GM12801 (cell line): ENCODE measurements around the gene NEDD4L.

Source experiments
- TF ChIP-seq, protein P1 (sequence below): IDR thresholded peaks from one replicate; pipeline ENCODE4 v1.5.1; 2011; ENCODE audit warnings: control low read depth; ENCODE audit not compliant: insufficient read length; ENCODE audit errors: extremely low read depth

NEDD4L gene

DNA sequence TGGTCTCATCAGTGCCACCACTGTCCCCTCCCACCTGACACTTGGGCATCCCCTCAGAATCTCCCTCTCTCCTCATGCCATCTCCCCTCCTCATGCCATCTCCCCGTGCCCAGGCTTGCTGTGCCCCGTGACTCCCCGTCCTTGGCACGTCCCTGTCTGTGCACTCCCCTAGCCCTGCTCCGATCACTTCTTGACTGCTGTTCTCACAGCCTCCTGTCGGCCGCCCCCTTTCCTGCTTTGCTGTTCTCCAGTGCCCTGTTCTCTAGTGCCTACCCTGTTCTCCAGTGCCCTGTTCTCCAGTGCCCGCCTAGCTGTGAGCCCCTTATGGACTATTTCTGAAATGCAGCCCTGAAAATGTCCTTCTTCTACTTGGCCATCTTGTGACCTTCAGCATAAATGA, 331.0 kb downstream of the NEDD4L start:
- TF ChIP-seq, protein P1, sequence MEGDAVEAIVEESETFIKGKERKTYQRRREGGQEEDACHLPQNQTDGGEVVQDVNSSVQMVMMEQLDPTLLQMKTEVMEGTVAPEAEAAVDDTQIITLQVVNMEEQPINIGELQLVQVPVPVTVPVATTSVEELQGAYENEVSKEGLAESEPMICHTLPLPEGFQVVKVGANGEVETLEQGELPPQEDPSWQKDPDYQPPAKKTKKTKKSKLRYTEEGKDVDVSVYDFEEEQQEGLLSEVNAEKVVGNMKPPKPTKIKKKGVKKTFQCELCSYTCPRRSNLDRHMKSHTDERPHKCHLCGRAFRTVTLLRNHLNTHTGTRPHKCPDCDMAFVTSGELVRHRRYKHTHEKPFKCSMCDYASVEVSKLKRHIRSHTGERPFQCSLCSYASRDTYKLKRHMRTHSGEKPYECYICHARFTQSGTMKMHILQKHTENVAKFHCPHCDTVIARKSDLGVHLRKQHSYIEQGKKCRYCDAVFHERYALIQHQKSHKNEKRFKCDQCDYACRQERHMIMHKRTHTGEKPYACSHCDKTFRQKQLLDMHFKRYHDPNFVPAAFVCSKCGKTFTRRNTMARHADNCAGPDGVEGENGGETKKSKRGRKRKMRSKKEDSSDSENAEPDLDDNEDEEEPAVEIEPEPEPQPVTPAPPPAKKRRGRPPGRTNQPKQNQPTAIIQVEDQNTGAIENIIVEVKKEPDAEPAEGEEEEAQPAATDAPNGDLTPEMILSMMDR, result no peak

DNA sequence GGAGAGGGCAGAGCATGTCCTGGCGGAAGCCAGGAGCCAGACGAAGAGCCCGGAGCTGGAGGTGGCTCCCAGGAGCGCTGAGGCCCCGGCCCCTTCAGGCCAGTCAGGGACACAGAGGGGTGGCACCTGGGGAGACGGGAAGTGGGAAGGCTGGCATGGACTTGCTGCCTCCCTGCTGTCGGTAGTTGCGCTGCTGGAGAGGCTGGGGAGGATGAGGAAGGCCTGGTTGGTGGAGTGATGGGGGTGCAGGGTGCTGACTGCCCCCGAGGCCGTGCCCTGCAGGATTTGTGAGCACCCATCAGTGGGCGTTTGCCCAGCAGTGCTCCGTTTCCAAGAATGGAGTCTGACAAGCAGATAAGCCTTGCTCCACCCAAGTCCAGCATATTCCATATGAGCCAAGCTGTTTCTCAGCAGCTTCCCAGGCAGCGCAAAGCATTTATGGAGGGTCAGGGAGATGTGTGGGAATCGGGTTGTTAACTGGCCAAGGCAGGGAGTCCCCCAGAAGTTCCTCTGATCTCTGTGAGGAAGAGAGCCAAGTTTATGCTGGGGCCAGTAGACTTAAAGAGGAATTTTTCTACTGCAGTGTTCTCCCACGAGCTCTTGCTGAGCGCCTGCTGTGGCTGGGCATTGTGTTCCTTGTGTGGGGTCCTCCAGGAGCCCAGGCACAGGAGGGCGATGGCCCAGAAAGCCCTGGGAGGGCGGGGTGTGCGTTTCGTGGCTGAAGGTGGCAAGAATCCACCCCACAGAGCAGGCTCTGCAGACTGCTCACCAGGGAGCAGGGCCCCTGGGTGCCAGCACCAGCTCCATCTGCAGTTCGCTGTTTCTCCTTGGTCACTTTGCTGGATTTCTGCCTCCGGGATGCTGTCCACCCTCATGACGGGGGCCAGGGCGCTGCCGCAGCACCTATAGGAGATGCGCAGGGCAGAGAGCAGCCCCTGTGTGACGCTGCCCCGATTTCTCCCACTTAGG, 334.7 kb downstream of the NEDD4L start:
- TF ChIP-seq, protein P1, result no peak

DNA sequence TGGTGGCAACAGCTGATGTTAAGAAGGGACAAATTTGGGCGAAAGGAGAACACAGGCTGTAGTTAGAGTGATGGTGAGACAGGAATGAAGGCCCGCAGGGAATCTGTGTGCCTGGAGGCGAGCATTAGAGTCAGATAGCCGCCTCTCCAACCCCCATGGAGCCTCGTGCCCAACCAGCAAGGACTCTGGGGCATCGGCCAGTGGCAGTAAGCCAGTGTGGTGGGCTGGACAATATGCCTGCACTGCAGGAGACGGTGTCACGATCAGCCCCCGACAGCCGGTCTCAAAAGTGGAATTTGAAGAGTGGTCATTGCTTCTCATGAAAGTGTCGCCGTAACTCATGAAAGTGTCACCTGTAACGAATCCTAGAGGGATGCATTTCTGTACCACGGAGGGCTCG, 335.4 kb downstream of the NEDD4L start:
- TF ChIP-seq, protein P1, result no peak

DNA sequence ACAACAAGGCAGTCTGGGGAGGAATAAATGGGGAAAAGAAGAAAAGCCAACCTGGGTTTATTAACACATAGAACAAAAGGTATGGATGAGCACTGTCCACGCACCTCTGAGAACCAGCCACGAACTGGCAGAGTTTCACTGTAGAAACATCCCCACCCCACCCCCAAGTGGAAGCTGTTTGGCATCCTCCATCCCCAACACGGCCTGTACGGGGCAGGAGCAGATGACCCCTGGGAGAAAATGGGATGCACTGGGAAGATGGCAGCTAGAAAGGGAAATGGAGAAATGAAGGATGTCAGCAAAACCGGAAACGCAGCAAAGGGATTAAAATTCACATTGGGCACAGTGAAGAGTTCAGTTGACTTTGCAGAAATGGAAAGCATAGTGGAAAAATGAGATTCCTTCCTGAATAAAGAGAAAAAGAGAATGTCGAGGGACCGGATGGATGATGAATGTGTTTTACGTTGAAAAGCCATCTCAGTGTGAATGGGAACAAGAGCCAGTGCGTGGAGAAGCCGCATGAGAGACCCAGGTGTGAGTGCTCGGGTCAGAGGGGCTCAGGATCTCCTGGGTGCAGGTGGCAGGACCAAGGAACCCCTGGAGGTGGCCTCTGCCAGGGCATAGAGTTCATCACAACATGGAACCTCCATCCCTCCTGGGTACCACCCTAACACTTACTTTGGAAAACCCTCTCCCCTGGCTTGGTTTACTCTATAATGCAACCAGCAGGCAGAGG, 337.8 kb downstream of the NEDD4L start:
- TF ChIP-seq, protein P1, result no peak

DNA sequence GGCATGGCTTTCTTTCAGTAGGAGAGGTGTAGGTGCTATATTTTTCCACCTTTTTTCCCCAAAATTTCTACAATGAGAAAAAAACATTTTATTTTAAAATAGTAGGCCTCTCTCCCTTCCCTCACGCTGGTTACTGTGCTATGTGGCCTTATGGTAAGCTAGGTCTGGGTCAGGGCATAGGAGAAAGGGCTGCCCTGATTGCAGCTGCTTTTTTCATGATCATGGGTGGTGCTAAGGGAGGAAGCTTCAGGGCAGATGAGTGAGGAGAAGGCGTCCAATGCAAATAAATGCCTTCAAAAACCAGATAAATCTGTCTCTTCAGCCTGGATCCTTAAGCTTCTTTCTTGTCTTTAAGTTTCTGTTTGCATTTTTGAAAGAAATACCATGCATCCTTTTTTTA, 338.4 kb downstream of the NEDD4L start:
- TF ChIP-seq, protein P1, result no peak

DNA sequence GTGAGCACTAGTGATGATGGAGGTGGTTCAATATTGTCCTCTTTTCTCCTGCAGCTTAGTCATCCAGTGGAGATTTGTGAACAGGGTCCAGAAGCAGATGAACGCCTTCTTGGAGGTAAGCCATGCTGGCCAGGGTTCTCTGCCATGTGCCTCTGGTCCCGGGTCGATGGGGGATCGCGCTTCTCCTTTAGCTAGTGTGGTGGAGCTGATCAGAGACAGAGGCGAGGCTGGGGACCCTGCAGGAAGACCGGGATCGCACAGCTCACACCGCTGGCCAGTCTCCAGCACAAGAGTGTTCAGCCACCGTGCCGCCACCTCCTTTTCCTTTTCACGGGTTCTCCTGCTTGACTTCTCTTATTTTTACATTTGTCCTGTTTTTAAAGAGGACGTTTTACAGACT, 341.4 kb downstream of the NEDD4L start:
- TF ChIP-seq, protein P1, result no peak

DNA sequence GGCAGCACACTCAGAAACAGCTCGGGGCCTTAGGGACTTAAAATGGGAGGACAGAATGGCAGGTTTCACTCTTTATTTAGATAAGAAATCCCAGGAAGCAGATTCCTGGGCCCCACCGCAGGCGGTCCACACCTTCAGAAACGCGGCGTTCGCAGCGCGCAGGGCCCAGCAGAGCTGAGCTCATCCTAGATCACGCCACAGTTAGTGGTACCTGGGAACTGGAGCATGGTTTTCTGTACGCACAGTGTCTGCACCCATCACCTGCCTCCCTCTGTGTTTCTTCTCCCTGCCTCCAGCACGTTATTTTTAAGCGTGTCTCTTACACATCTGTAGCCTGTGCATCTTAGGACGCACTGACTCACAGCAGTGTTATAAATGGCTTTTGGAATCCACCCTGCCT, 342.8 kb downstream of the NEDD4L start:
- TF ChIP-seq, protein P1, result no peak
